Measurements from ENCODE around the gene CDIP1.
"Not testable (repeated sequence)": the region's sequence is repeated elsewhere in the genome, so short reads cannot be mapped to it uniquely, and the experiment has no call there.

CDIP1 gene

DNA sequence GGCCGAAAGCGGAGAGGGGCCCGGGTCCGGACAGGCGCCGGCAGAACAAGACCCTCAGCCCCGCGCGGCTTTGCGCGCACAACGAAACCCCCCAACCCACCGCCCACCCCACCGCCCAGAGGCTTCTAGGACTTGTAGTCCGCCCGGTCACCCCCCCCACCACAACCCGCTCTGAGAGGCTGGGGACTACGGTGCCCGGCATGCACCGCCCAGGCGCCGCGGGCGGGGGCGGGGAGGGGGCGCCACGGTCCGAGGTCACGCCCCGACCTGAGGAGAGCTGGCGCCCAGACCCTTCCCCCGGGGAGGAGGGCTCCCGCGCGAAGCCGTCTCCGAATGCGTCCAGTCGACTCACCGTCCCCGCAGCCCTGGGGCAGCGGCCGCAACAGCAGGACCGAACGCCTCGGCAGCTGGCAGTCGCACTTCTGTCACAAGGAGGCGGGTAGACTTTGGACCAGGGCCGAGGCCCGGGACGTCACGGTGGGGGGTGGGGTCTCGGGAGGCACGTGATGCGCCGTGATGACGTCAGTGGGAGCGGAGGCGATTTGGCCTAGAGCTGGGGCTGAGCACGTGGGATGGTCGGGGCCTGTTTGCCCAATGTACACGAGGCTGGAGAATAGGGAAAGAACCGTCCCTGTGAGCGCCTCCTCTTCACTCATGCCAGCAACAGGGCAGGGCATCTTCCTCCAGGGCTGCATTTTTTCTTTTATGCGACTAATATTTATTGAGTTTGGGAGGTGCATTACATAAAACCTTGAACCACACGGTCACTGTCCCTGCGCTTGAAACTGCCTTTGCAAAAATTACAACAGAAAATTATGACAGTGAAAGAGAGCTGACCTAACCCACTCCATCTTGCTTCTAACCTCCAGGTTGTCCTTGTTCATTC is at the start of gene CDIP1:
TSS of gene CDIP1 (minus strand) at position 424 of the 886 bp plus-strand sequence. CDS start 24,643 bp downstream, outside the sequence.
- DNase-seq (ENCODE audit: low read depth in 2 of 2) = peak; percentile 95 to 96

DNA sequence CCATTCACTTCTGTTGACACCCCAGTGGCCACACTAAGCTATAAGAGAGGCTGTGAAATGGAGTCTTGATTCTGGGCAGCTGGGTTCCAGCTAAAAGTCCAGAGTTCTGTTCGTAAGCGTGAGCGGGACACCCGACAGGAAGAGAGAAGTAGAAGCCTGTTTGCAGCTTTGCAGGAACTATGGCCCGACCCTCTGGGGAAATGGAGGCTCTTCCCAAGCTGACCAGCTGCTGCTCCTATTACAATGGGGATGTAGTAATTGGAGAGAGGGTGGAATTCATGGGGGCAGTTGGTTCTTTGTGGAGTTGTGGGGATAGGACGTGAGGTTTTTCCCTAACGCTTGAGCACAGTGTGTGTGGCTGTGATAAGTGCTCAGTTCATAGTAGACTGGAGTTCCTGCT is 47.7 kb upstream of the CDIP1 start:
- no peak for DNase-seq (ENCODE audit: low read depth in 2 of 2)

DNA sequence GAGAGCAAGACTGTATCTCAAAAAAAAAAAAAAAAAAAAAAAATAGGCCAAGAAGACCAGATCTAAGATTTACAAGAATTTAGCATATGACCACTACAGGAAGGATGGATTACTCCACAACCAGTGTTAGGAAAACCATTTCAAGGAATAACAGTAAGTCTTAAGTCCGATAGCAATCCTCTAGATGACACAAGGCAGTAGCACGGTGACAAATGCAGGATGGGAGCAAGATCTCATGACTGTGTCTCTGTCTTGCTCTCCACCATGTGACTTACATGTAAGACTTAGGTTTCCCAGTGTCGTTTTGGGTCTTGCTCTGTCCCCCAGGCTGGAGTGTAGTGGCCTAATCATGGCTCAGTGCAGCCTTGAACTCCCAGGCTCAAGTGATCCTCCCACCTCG is 45.3 kb upstream of the CDIP1 start:
- no peak for DNase-seq (ENCODE audit: low read depth in 2 of 2)

DNA sequence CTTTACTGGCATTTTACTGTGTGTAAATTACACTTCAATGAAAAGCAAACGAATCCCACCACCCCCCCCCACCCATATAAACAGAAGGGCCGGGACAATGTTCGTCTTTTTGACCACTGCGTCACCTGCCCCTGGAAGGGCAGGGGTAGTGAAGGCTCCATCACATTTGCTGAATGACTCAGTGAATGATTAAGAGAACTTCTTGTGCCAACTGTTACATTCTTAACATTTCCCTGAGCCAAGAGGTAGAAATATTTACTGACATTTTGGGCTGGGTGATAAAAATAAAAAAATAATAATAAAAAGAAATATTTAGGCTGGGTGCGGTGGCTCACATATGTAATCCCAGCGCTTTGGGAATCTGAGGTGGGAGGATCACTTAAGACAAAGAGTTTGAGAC is 41.7 kb upstream of the CDIP1 start:
- no peak for DNase-seq (ENCODE audit: low read depth in 2 of 2)

DNA sequence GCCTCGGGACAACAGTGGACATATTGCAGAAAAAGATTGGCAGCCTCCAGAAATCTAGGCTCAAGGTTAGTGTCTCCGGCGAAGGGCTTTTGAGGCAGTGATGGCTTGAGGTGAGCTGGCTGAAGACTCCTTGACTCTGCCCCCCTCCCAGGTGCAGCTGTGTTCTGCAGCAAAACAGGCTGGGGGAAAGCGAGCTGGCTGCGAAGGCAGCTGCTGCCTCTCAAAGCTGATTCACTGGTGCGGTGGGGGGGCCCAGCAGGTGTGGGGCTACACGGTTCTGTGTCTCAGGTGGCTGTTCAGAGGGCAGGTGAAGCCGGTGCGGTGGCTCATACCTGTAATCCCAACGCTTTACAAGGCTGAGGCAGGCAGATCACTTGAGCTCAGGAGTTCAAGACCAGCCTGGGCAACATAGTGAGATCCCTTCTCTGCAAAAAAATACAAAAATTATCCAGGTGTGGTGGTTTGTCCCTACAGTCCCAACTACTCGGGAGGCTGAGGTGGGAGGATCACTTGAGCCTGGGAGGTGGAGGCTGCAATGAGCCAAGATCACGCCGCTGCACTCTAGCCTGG is 40.5 kb upstream of the CDIP1 start:
- DNase-seq (ENCODE audit: low read depth in 2 of 2) = no peak

DNA sequence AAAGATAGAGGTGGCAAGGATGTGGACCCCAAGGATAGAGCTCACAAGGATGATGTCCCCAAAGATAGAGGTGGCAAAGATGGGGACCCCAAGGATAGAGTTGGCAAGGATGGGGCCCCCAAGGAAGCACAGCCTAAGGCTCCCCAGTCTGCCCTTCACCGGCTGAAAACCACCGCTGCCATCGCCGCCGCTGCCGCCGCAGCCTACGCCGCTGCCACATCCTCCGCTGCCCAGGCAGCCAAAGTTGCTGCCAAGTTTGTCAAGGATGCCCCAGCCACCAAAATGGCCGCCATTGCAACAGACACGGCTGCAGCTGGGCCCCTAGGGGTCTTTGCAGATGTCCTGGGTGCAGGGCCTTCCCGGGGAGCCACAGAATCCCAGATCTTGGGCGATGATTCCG is 37.4 kb upstream of the CDIP1 start:
- no peak for DNase-seq (ENCODE audit: low read depth in 2 of 2)

DNA sequence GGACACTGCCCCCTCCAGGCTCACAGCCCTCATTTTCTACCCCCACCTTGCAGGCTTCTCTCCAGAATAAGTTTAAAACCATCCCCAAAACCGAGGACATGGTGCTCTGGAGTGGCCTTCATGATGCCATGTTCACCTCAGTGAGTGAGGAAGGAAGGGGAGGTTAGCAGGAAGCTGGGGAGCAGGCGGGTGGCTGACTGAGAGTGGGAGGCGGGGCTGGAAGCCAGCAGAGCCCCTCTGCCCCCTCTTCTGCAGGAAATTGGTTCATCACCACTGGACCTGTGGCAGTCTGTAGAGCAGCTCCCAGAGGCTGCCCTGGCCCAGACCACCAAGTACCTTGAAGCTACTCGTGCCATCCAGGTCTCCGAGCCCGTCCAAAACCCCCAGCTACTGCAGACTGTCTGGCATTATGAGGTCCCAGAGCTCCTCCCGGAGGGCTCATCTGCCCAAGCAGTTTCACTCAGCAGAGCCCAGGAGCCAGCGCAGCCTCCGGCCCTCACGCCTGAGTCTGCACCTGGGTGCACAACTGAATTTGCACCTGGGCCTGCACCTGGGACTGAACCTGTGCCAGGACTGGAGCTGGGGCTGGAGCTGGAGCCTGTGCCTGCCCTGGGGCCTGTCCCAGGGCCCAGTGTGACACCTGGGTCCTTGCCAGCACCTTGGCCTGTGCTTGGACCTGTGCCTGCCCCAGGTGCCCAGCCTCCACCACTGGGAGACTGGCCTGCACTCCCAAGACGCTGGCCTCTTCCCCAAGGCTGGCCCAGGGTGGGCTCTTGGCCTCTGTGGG is 36.5 kb upstream of the CDIP1 start:
- DNase-seq (ENCODE audit: low read depth in 2 of 2) = no peak

DNA sequence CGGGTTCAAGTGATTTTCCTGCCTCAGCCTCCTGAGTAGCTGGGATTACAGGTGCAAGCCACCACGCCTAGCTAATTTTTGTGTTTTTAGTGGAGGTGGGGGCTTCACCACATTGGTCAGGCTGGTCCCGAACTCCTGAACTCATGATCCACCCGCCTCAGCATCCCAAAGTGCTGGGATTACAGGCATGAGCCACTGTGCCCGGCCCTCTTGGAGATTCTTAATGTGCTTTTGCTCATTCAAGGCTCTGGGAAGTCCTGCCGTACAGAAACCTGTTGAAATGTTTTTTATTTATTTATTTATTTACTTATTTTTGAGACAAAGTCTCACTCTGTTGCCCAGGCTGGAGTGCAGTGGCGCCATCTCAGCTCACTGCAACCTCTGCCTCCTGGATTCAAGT is 35.4 kb upstream of the CDIP1 start:
- not testable (repeated sequence) for DNase-seq (ENCODE audit: low read depth in 2 of 2)

DNA sequence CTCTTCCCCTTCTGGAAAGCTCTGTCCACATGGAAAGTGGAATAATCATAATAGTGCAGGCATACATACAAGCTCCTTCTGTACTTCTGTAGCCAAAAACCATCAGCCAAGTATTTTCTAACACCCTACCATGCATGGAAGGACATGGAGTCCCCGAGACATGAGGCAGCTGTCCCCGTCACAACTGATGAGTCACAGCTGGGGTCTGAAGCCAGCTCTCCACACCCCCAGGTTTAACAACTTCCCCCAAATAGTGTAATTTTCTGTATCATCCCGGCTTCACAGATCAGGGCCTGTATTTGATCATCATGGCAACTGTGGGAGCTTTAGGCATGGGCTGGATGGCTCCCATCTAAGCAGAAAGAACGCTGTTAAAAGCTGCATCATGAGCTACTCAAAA is 34.1 kb upstream of the CDIP1 start:
- no peak for DNase-seq (ENCODE audit: low read depth in 2 of 2)

DNA sequence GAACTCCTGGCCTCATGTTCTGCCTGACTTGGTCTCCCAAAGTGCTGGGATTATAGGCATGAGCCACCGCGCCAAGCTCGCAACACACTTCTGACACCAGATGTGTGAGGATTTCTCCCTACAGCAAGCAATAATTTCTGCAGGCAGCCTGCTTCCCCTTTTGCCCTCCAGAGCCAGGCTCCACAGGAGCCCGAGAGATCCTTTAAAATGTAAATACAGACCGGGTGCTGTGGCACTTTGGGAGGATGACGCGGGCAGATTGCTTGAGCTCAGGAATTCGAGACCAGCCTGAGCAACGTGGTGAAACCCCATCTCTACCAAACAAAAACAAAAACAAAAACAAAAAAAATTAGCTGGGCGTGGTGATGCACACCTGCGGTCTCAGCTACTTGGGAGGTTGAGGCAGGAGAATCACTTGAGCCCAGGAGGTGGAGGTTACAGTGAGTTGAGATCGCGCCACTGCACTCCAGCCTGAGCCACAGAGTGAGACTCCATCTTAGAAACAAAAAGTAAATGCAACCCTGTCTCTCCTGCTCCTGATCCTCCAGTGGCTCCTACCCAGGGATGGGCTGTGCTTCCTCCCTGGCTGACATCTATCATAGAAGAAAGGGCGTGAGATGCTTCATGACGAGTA is 32.2 kb upstream of the CDIP1 start:
- no peak for DNase-seq (ENCODE audit: low read depth in 2 of 2)

DNA sequence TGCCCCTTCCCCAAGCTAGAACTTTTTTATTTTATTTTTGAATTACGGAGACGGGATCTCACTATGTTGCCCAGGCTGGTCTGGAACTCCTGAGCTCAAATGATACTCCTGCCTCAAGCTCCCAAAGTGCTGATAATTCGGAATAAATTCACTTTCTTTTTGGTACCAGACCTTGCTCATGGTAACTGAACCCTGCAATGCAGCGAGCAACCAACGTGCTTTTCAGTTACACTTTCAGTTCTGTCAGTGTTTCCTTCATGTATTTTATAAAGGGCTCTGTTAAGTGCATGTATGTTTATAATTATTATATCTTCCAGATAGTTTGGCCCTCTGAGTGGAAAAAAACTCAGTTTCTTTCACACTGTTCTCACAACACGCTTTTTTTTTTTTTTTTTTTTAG is 31.5 kb upstream of the CDIP1 start:
- no peak for DNase-seq (ENCODE audit: low read depth in 2 of 2)

DNA sequence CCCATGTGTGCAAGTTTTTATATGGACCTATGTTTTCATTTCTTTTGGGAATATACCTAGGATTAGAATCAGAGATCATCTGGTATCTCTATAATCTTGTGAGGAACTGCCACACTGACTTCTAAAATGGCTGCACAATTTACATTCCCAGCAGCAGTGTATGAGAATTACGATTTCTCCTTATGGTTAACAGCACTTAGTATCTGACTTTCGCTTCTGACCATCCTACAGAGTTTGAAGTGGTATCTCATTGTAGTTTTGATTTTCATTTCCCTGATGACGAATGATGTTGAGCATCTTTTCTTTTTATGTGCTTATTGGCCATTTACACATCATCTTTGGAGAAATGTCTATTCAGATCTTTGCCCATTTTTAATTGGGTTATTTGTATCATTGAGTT is 27.6 kb upstream of the CDIP1 start:
- no peak for DNase-seq (ENCODE audit: low read depth in 2 of 2)

DNA sequence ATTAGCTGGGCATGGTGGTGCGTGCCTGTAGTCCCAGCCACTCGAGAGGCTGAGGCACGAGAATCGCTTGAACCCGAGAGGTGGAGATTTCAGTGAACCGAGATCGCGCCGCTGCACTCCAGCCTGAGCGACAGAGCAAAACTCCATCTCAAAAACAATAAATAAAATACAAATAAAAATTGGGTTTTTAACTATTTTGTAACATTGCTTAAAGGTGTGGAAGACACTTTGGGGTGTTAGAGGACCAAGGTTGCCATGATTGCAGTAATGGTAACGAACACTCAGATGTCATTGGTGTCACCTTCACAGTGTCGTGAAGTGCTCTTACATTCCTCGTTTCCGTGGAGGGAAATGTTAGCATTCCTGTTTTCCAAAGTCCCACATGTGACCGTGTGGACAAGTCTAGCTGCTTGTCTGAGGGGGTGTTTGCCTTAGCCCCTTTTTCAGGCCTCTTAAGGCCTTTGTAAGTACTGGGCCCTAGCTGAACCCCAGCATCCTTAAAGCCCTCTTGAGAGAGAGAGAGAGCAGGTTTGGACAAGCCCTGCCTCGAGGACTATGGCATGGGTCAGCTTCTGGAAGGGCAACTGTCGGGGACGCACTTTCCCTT is 26.2 kb upstream of the CDIP1 start:
- no peak for DNase-seq (ENCODE audit: low read depth in 2 of 2)

DNA sequence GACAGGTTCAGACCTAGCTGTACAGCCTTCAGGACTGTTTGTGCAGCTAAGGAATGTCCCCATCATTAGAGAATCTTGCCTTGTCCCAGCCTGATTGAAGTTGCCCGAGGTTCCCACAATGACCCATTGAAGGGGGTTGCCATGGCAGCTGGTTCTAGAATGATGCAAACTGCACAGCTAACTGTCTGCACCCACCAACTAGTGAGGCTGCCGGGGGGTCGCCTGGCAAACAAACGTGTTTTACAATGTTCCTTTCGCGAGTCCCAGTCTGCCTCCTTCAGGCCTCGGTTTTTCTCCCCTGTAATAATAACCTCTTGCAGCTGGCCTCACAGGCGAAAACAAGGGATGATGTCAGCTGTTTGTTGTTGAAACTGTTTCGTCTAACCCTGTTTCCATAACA is 23.0 kb upstream of the CDIP1 start:
- no peak for DNase-seq (ENCODE audit: low read depth in 2 of 2)

DNA sequence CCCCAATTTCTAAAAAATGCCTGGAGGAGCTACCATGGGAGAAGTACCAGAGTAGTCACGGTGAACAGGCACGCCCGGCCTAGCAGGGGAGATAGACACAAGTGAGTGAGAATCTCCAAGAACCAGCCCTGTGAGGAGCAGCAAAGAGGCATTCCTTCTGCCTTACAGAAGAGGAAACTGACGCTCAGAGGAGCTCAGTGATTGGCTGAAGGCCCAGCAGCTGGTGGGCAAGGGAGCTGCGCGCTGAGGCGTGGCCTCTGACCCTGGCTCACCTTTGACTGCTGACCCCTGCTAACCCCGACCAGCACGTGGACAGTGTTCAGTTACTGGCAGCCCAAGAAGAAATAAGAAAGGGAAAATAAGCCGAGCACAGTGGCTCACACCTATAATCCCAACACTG is 19.4 kb upstream of the CDIP1 start:
- DNase-seq (ENCODE audit: low read depth in 2 of 2) = no peak

DNA sequence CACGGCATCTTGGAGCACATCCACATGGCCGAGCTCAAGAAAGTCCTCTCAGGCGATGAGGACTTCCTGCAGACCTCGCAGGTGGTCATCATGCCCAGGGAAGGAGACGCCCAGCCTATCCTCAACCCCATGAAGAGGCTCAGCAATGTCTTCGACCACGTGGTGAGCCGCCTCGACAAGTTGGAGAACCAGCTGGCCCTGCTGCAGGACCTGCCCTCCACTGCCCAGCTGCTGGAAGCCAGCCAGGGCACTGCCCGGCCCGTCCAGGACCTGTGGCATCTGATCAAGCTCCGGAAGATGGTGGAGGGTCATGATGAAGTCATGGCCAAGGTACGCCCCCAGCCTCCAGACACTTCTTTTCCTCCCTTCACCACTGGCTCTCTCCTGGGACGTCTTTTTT is 18.0 kb upstream of the CDIP1 start:
- no peak for DNase-seq (ENCODE audit: low read depth in 2 of 2)

DNA sequence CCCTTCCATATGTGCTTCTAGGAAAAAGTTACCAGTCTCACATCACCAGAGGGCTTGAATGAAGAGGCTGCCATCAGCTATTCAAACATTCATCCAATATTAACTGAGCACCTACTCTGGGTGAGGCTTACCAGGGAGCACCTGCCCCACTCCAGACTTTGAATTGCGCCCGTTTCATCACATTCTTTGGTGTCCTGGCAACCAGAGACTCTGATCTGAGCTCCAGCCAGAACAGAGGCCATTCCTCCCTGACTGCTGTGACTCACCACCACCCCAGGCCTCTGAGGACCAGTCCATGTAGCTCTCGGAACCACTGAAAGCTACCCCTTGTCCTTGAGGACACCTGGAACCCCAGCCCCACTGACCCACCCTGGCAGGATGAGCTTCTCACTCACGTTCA is 17.5 kb upstream of the CDIP1 start, which contains the start of gene C16orf96:
TSS of gene C16orf96 (plus strand) at position 229 of the 400 bp plus-strand sequence. CDS start at position 379, 150 bp downstream.
- DNase-seq (ENCODE audit: low read depth in 2 of 2) = no peak

DNA sequence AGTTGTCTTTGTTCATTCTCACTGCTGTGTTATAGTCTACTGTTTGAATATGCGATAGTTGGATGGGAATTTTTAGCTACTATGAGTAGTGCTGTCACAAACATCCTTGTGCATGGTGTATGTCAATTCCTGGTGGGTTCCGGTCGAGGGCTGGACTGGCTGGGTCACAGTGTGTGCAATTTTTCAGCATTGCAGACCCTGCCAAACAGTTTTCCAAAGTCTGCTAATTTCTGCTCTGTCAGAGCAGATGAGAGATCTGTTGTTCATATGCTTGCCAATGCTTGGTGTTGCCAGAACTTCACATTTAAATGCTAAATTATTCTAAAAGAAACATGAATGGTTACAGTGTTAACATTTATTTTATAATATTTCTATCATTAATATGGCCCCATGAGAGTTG is 14.0 kb upstream of the CDIP1 start:
- no peak for DNase-seq (ENCODE audit: low read depth in 2 of 2)

DNA sequence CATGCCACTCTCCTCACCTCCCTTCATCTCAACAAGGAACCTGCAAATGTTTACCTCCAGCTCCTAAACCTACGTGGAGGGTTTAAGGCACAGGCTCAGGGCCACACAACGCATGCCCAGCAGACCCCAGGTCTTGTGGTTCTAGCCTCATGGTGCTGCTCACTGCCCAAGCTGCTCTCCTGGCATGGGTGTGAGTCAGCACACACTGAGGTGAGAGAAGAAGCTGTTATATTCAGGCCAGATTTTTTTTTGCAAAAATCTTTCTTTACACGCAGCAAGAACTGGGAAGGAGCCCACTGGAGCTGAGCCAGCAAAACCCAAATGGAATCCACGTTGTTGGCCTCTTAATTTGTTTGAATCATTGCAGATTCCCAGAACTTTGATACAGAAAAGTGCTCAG is 12.0 kb upstream of the CDIP1 start:
- DNase-seq (ENCODE audit: low read depth in 2 of 2) = no peak

DNA sequence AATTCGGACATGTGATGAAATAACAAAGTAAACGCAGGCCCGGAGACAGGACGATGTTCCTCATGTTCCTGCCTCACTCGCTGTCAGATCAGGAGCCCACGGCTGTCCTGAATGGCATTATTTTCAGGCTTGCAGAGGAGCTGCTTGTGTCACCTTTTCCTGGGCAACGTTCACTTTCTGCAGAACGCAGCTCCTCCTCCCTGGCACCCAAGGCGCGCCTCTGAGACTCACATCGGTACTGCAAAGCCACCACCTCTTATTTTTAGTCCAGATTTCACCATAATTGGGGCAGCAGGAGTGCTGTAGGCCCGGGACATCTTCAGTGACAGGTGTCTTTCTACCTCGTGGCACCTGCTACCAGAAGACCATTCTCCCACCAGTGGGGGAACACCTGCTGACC is 9.6 kb upstream of the CDIP1 start:
- DNase-seq (ENCODE audit: low read depth in 2 of 2) = no peak

DNA sequence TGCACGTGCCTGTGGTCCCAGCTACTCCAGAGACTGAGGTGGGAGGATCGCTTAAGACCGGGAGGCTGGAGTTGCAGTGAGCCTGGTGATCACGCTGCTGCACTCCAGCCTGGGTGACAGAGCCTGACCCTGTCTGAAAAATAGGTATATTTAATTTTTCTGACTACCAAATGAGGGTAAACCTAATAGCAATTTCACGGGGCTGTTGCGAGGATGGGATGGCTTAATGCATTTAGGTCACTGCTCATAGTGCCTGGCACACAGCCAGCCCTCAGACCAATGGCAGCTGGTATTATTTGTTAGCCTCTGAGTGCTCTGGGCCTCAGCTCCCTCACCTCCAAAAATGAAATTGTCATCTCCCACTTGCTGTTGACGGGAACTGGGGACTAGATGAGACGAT is 5.9 kb upstream of the CDIP1 start:
- no peak for DNase-seq (ENCODE audit: low read depth in 2 of 2)

Measured in stimulated activated CD4-positive, alpha-beta T cell treated with anti-CD3 and anti-CD28 coated beads, Interleukin-1b, Interleukin-23, amount 100 ng/mL, for 4 hours (primary cell).